Measurements from ENCODE around the gene HLA-E.
"Not testable (repeated sequence)": the region's sequence is repeated elsewhere in the genome, so short reads cannot be mapped to it uniquely, and the experiment has no call there.

- TF ChIP-seq POLR2AphosphoS5, EP300 (IDR thresholded peaks at IDR 0.05): not testable (repeated sequence)
- TF ChIP-seq, protein P1, sequence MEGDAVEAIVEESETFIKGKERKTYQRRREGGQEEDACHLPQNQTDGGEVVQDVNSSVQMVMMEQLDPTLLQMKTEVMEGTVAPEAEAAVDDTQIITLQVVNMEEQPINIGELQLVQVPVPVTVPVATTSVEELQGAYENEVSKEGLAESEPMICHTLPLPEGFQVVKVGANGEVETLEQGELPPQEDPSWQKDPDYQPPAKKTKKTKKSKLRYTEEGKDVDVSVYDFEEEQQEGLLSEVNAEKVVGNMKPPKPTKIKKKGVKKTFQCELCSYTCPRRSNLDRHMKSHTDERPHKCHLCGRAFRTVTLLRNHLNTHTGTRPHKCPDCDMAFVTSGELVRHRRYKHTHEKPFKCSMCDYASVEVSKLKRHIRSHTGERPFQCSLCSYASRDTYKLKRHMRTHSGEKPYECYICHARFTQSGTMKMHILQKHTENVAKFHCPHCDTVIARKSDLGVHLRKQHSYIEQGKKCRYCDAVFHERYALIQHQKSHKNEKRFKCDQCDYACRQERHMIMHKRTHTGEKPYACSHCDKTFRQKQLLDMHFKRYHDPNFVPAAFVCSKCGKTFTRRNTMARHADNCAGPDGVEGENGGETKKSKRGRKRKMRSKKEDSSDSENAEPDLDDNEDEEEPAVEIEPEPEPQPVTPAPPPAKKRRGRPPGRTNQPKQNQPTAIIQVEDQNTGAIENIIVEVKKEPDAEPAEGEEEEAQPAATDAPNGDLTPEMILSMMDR (IDR thresholded peaks at IDR 0.05), result not testable (repeated sequence)
Measured at GRCh38 chr6:30516754-30517076, 27.4 kb downstream of the HLA-E start.

All from upper lobe of left lung (tissue), 4 donors.